HG02623 (cell line): ENCODE results near the gene BIRC5.

Experiments used
- ATAC-seq: cut with Tn5 transposase; IDR thresholded peaks from one replicate; pipeline ENCODE4 v1.9.1; 2021; ENCODE audit warnings: moderate library complexity; ENCODE audit not compliant: unreplicated experiment

The BIRC5 gene

DNA sequence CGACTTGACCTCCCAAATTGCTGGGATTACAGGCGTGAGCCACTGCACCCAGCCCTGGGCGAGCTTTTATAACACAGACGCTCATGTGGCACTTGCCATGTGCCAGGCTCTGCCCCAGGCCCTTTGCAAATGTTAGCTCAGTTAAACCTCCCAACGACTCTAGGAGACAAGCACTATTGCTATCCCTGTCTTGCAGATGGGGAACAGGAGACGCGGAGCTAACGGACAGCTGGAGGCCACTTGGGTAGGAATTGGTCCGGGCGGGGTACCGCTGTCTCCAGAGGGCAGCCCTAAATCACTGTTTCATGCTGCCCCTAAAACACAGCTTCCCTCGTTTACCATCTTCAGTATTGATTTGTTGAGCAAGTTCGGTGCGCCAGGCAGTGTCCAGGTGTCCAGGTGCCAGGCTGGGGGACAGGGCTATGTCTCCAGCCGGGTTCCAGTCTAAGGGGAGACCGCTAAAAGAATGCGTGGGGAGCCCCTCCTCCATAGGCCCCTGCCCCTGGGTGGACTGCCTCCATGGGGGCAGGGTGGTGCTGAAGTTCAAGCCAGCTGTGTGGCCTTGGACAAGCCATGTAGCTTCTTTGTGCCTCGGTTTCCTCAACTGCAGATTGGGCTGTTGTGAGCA, 41.1 kb downstream of the BIRC5 start:
- ATAC-seq = no peak

DNA sequence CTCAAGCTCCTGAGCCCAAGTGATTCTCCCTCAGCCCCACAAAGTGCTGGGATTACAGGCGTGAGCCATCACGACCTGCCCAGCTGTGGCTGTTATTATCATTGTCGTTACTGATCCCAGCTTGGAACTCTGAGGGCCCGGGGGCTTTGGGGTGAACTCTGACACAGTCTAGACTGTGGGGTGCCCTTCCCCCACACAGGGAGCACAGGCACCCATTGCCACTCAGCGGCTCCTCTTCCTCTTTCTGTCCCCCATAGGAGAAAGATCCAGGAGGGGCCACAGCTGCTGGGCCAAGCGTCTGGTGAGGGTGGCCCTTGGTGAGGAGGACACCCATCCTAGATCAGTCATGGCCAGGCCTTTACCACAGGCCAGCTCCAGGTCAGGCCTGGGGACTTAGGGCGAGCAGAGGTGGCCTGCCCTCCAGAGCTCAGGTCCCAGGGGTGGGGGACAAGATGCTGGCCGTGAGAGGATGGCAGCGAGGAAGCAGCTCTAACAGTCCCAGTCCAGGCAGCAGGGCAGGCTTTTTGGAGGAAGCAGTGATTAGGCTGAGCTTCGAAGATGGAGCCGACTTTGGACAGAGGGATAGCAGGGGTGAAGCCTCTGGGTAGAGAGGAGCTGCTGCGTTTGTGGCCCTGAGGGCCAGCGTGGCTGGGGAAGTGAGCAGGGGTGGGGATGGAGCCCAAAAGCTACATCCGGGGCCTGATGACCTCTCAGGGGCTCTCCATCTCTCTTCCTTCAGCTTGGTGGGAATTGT, 42.1 kb downstream of the BIRC5 start:
- no peak for ATAC-seq

DNA sequence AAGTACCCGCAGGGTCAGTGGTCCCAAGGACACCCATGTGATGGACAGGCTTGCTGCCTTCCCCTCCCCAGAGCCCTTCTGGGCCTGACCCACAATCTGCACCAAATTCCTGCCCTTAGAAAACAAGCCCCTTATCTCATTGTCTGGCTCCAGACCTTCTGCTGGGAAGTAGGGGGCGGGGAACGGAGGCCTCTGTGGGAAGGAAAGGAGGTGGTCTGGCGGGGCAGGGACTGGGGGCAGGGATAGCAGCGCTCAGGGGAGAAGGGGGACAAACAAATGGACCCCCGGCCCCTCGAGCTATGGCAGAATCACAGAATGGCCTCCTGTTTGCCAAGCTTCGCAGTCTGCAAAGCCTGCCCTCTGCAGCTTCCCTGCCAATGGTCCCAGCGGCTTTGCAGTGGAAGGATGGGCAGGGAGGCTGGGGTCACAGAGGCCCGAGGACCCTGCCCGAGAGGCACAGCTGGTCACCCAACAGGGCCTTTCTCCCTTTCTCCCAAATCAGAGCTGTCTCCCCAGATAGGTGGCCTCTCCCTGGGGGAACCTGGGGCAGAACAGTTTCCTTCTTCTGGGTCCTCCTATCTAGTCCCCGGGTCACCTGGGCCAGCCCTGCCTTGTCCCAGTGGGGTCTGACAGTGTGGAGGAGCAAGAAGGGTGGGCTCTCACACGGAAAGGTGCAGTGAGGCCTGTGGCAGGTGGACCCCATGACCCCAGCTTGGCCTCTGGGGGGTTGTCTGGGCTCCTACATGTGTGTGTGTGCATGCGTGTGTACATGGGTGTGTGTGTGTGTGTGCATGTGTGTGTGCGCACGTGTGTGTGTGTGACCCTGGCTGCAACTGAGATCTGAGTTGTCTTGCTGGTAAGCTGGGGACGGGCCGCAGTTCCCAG, 42.9 kb downstream of the BIRC5 start:
- ATAC-seq = no peak

DNA sequence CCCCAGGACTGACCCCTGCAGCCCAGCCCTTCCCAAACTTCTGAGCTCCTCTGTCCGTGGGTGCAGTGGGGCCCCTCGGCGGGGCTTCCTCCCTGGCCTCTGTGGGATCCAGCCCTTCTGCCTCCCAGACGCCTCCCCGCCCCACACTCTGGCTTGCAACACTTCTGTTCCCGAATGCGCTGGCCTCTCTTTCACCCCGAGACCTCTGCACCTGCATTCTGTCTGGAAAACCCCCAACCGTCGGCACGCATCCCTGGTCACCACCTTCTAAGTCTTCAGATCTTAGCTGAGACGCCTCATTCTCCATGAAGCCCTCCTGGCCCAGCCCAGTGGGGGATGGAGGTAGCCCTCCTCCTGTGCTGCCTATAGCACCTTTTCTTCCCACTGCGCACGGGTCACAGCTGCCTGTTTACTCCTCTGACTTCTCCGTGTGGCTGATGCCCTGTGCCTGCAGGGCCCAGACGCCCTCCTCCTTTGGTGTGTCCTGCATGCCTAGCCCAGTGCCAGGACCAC, 43.8 kb downstream of the BIRC5 start:
- no peak for ATAC-seq

DNA sequence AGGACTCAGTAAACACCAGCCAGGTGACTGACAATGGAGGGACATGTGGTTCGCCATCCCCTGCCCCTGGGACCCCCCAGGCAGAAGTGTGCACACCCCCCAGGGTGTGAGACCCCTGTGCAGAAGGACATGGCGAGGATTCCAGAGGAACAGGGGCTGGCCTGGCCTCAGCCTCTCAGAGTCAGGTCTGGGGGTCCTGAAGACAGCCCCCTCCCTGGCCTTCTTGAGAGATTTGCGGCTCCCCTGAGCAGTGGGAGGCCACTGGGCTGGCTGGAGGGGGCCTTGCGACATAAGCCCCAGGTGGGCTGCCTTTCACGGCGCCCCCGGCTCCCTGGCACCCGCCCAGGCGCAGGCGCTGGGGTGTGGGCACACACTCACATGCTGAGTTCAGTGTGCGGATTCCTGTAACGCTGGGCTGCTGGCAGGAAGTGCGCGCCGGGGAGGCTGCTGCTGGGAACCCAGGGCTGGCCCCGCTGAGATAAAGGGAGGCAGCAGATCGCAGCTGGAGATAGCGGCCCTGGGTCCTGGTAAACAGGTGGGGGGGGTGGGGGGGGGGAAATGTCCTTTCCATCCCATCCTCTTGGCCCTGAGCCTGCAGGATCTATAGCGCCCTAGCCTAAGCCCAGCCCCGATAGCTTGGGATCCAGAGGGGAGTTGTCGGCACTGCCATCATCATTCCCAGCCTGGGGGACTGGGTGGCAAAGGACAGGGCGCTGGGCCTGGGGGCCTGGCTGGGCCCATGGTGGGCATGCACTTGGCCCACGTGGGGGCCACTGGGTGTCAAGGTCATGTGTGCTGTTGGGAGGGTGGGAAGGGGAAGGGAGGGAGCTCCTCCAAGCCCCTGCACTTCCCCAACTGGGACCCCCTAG, 44.5 kb downstream of the BIRC5 start:
- ATAC-seq = no peak

DNA sequence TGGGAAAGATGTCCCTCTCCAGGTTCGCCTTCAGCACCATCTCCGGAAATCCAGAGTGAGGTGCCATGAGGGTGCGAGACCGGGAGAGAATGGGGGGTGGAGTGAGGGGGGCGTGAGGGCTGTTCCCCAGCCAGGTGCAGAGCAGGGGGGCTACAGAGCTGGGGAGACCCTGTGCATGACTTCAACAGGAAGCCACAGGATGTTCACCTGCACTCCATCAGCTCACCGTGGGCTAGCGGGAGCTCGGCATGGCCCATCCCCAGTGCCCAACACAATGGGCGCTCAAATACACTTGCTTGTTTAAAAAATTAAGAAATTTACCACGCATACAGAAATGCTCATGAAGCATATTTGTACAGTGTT, 45.1 kb downstream of the BIRC5 start:
- no peak for ATAC-seq

DNA sequence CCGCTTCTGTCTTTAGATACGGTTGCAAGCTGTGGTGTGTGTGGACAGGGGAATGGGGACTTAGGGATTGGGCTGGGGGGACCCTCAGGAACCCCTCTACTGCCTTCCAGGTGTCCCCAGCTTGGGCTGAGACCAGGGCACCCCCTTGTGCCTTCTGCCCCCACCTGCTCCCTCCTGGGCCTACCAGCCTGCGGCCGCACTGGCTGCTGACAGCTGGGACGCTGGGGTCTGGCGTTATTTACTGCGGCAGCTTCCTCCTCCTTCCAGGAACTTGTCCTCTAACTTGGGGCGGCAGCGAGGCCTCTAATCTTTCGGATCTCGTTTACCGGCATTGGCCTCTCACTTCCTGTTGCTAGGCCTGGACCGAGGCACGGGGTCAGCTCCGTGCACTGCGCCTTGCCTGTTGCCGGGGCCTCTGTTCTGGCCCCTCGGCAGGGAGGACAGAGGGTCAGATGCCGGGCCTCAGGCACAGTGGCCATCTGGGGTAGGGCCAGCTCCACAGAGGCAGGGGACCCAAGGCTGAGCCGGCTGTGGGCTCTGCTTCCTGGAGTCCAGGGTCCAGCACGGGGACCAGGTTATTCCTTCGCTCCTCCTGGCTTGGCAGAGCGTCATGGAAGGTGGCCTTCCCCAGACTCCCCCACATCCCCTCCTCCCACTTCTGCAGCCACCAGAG, 49.1 kb downstream of the BIRC5 start:
- ATAC-seq = no peak

DNA sequence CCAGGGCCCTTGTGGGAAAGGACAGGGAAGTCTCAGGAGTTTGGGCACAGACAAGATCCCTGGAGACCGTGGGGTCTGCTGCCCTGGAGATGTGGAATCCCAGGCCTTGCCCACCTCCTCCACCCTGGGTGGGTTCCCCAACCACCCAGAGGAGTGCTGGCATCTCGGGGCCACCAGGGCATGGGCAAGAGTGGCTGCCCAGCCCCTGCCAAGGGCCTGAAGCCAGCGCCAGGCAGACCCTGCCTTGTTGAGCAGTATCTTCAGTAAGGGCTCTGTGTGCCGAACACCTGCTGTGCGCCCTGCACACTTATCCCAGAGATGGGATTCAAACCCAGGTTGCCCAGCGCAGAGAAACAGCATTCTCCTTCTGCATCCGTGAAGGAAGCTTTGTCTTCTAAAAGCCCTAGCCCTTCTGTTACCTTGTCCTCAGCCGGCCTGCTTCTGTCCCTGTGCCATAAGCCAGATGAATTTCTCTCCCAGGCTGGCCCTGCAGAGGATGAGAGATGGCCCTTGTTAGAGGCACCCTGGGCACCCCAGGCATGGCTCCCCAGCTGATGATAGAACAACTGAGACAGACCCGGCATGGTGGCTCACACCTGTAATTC, 49.8 kb downstream of the BIRC5 start:
- ATAC-seq = no peak

DNA sequence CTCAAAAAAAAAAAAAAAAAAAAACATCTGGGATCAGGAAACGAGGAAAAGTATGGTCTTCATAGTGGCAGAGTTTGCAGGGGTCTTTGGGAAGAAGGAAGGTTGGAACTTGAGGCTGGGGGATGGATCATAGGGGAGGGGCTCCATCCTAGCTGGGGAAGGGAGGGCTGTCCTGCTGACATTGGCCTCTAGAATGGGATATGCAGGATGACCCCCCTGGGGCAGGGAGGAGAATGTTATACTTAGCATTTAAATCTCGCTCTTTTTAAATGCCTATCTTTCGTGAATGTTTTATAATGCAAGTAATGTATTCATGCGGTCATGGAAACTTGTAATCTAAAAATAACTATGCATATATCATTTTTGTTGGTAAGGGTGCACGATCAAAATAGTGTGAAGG, 50.5 kb downstream of the BIRC5 start:
- ATAC-seq = no peak

DNA sequence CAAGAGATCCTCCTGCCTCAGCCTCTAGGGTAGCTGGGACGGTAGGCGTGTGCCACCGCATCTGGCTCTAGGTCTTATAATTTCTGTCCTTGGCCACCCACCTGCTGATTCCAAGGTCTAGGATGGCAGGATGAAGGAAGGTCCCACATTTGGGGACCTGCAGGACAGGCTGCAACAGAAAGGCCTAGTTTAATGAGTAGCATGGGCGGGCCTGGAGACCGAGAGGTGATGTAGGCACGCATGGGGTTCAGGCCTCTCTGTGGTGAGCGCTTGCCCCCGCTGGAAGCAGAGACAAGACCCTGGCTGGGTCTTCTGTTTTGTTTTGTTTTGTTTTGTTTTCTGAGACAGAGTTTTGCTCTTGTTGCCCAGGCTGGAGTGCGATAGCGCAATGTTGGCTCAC, 51.1 kb downstream of the BIRC5 start:
- no peak for ATAC-seq

DNA sequence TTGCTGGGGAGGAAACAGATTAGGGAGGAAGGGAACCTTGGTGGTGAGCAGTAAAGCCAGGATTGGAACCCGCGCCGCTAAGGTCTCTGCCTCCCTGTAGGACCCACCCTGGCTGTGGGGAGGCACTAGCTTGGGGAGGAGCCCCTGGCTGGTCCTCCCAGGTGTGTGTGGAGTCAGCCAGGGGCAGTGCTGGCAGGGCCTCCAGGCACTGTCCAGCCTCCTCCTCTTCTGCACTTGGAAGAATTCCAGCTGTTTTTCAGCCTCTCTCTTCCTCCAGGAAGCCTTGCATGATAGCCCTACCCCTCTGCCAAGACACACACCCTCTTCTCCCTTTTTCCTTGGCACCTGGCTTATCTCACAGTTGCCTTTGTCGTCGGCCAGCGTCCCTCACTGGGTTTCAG, 52.2 kb downstream of the BIRC5 start:
- no peak for ATAC-seq

DNA sequence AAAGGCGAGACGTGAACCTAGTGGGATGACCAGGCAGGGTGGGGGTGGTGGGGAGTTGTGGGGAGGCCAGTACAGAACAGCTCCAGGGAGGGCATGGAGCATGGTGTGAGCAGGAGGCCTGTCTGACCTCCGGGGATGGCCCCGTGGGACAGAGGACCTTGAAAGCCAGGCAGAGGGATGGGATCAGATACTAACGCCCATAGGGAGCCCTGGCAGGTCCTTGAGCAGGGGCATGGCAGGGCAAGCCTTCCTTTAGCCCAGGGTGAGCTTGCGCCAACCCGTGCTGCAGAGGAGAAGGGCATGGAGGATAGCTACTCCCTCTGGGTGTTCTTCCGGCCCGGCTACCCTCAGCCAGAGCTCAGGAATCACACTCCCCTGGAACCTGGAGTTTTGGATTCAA, 52.7 kb downstream of the BIRC5 start:
- ATAC-seq = no peak

DNA sequence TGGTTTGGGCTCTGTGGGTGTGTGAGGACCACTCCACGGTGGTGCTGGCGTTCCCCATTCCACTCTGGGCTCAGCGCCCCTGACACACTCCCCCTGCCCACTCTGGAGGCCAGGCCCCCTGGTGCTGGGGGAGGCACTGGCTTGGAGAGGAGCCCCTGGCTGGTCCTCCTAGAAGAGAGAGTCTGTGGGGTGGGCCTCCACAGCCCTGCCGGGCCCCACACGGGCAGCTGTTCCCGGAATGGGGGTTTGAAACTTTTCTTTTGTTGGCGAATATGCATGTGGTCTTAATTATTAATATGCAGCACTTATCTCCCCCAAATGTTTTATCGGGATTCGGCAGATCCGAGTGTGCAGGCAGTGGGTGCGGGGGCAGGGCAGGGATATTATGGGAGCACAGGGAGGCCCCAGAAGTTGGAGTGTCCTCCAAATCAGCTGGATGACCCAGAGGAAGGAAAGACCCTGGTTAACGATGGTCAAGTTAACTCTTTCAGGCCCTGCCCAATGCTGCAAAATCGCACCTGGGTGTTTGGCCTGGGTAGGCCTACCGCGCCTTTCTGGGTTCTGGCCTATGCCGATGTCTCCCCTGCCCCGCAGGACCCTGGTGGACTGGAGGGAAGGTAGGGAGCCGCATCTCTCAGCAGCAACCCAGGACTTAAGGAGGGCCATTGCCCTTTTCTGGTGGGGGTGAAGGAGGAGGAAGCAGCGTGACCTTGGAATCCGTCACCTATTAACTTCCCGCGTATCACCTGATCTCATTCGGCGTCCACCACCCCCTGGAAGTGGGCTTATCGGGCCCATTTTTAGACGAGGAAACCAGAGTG, 53.4 kb downstream of the BIRC5 start:
- no peak for ATAC-seq

DNA sequence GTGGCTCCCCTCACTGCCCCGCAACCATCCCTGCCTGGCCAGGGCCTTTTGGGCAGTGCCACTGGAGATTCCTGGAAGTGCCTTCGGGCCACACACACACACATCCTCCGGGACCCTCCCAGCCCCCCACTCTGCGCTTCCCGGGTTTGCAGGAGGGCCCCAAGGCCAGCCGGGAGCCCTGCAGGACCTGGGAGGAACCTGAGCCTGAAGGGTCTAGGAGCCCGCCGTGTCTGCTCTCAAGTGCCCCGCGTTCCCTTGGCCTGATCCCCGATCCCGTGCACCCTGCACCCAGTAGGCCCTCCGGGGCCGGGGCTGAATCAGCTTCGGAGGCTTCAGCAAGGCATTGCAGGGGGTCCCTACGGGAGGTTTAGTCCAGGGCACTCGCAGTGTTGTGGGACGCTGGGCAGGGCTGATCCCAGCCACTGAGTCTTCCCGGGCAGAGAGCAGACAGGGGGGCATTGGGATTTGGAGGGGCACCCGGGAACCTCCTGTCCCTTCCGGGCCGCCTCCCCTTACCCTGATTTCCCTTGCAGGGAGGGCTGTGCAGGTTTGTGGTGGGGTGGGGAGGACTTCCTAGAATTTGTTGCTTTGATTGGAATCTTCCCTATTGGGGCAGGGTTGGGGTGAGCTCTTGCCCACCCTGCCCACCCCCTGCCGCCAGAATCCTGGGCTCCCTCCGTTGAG, 54.3 kb downstream of the BIRC5 start:
- ATAC-seq = no peak

DNA sequence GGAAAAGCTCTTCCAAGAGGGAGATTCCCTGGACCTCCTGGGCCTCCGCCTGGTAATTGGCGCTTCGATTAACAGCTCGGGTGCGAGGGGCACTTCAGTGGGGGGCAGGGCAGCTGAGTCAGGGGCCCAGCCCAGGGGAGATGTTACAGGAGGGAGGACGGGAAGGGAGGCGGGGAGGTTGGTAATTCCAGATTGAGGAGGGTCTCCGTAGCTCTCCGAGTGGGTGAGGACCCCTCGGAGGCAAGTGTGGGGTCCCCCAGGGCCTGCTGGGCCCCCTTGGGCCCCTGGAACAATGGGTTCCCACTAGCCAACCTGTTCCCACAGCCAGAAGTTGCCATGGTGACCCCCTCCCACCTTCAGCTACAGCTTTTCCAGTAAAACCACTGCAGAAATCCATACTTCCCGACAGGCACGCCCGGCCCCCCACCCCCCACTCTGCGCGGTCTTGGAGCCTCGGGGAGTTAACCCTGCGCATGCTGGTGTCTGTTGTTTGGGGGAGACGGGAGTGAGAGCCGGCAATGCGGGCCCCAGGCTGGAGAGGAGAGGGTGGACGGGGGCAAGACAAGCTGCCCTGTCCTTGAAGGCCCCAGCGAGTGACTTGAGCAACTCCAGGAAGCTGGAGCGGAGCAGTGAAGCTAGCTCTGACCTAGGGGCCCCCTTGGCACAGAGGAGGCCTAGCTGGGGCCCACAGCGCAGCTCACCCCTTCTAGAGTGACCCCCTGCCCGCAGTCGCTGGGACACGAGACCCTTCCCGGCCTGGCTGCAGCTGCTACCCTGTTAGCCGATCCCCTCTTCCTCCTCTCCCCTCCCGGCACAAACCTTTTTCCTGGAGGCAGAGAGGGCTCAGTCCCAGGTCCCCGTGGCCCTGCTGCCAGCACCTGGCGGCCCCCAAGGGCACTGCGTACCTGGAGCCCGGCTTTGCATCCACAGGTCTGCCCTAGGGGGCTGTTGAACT, 55.2 kb downstream of the BIRC5 start:
- no peak for ATAC-seq

DNA sequence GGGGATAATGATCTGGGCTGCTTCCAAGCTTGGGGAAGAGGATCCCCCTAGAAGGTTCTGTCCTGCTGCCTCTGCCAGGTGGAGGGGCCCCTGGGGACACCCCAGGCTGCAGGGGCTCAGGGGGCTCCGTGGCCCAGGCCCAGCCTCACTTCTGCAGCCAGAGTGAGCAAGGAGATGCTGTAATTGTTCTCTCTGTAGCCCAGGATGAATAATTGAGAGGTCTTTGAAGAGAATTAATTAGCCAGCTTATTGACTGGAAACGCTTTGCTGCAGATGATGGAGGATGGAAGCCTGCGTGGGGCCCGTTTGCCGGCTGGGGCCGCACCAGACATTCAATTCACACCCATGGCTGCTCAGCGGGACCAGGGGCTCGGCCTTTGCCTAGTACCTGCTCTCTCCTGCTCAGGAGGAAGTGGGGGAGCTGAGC, 55.9 kb downstream of the BIRC5 start:
- ATAC-seq = no peak
